GM10847 (cell line): Measurements from ENCODE around the gene ASAP2.

Experiments used
- POLR2A ChIP-seq: IDR thresholded peaks from 2 replicates; pipeline ENCODE4 v1.6.1; 2011; ENCODE audit not compliant: insufficient read length; ENCODE audit errors: extremely low read depth

The ASAP2 gene

GRCh38 chr2:9284521-9285297, 78.1 kb downstream of the ASAP2 start:
- no peak for TF ChIP-seq POLR2A

- TF ChIP-seq POLR2A = no peak
Measured at GRCh38 chr2:9285385-9285920, 78.8 kb downstream of the ASAP2 start.

- TF ChIP-seq POLR2A = no peak
Measured at GRCh38 chr2:9285921-9286320, 79.3 kb downstream of the ASAP2 start.

- no peak for TF ChIP-seq POLR2A
Measured at GRCh38 chr2:9286554-9287399, 80.2 kb downstream of the ASAP2 start.

- TF ChIP-seq POLR2A = no peak
Measured at GRCh38 chr2:9287400-9288045, 80.9 kb downstream of the ASAP2 start.

GRCh38 chr2:9288233-9288632, 81.6 kb downstream of the ASAP2 start:
- TF ChIP-seq POLR2A = no peak

GRCh38 chr2:9288681-9289338, 82.2 kb downstream of the ASAP2 start:
- no peak for TF ChIP-seq POLR2A

GRCh38 chr2:9291331-9291730, 84.7 kb downstream of the ASAP2 start:
- TF ChIP-seq POLR2A = no peak

- TF ChIP-seq POLR2A = no peak
Measured at GRCh38 chr2:9291866-9292265, 85.3 kb downstream of the ASAP2 start.

- TF ChIP-seq POLR2A = no peak
Measured at GRCh38 chr2:9292426-9292825, 85.8 kb downstream of the ASAP2 start.

GRCh38 chr2:9294764-9295163, 88.2 kb downstream of the ASAP2 start:
- TF ChIP-seq POLR2A = no peak

GRCh38 chr2:9296559-9296958, 89.9 kb downstream of the ASAP2 start:
- TF ChIP-seq POLR2A = no peak

GRCh38 chr2:9297156-9297555, 90.5 kb downstream of the ASAP2 start:
- TF ChIP-seq POLR2A = no peak

GRCh38 chr2:9297807-9298206, 91.2 kb downstream of the ASAP2 start:
- no peak for TF ChIP-seq POLR2A

- TF ChIP-seq POLR2A = no peak
Measured at GRCh38 chr2:9298583-9298982, 92.0 kb downstream of the ASAP2 start.
